ENCODE data around the gene ARHGEF9.

DNA sequence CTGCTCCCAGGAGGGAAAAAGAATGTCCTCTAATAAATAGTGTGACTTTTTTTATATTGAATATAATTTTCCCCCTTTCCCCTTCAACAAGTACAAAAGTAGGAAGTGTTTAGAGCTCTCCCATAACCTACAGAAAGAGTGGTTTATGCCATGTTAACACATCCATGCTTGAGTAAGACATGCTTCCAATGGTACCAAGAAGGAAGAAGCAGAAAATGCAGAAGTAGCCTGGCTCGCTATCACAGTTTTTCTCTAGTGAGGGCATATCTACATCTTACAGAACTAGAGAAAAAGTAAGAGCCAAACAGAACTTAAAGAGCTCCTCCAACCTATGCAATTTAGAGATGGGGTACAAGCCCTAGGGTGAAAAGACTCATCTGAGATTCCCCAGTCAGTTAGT, 82.5 kb downstream of the ARHGEF9 start:
- TF ChIP-seq, protein P1, sequence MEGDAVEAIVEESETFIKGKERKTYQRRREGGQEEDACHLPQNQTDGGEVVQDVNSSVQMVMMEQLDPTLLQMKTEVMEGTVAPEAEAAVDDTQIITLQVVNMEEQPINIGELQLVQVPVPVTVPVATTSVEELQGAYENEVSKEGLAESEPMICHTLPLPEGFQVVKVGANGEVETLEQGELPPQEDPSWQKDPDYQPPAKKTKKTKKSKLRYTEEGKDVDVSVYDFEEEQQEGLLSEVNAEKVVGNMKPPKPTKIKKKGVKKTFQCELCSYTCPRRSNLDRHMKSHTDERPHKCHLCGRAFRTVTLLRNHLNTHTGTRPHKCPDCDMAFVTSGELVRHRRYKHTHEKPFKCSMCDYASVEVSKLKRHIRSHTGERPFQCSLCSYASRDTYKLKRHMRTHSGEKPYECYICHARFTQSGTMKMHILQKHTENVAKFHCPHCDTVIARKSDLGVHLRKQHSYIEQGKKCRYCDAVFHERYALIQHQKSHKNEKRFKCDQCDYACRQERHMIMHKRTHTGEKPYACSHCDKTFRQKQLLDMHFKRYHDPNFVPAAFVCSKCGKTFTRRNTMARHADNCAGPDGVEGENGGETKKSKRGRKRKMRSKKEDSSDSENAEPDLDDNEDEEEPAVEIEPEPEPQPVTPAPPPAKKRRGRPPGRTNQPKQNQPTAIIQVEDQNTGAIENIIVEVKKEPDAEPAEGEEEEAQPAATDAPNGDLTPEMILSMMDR (conservative IDR thresholded peaks at IDR 0.05 in 1 of 2, IDR thresholded peaks at IDR 0.05 in 1 of 2; ENCODE audit: low read depth in 1 of 2, low read length in 2 of 2), result no peak
- TF ChIP-seq EZH2 (IDR thresholded peaks at IDR 0.05; ENCODE audit: low read length, missing control alignments), result no peak

Data from fibroblast of lung (primary cell).